ENCODE data around the gene TLK1. TPM values are rescaled to one million over a fixed set of nuclear protein-coding genes. Genes with fewer than 3 reads are reported as not detected.

The TLK1 gene
- total and polyA plus RNA-seq, 2 experiments from 2014 or later: 9.2 to 21.8 TPM

- H2AFZ ChIP-seq: no peak overlapping the region
- no peaks in the 10 kb centered on the region for H3K79me2 ChIP-seq
- H3K4me1 ChIP-seq (ENCODE audit: insufficient read depth): no peaks in the 10 kb centered on the region
- no peaks in the 10 kb centered on the region for H3K9me2 ChIP-seq (replicated peaks; ENCODE audit: insufficient read depth)
- DNase-seq (ENCODE audit: low spot score): no peak
- no peak overlapping the region for H3K27ac ChIP-seq
- no peak overlapping the region for H3K4me3 ChIP-seq
- peaks cover 3% of the 10 kb centered on the region for H3K36me3 ChIP-seq (replicated peaks; ENCODE audit: insufficient read depth, low read depth)
- H4K20me1 ChIP-seq (ENCODE audit: insufficient read depth, poor library complexity, severe bottlenecking): no peaks in the 10 kb centered on the region
- TF ChIP-seq EZH2phosphoT487 (IDR thresholded peaks at IDR 0.05; ENCODE audit: low read depth, severe bottlenecking, unreplicated experiment): no peak
- TF ChIP-seq EZH2 (IDR thresholded peaks at IDR 0.05; ENCODE audit: borderline replicate concordance): no peak
- TF ChIP-seq, protein P1, sequence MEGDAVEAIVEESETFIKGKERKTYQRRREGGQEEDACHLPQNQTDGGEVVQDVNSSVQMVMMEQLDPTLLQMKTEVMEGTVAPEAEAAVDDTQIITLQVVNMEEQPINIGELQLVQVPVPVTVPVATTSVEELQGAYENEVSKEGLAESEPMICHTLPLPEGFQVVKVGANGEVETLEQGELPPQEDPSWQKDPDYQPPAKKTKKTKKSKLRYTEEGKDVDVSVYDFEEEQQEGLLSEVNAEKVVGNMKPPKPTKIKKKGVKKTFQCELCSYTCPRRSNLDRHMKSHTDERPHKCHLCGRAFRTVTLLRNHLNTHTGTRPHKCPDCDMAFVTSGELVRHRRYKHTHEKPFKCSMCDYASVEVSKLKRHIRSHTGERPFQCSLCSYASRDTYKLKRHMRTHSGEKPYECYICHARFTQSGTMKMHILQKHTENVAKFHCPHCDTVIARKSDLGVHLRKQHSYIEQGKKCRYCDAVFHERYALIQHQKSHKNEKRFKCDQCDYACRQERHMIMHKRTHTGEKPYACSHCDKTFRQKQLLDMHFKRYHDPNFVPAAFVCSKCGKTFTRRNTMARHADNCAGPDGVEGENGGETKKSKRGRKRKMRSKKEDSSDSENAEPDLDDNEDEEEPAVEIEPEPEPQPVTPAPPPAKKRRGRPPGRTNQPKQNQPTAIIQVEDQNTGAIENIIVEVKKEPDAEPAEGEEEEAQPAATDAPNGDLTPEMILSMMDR (IDR thresholded peaks at IDR 0.05; ENCODE audit: poor library complexity): peak; percentile 17
- H3K9me3 ChIP-seq (ENCODE audit: low read depth): no peaks in the 10 kb centered on the region
- H3K4me2 ChIP-seq: no peak overlapping the region
- H3K27me3 ChIP-seq: no peaks in the 10 kb centered on the region
- WGBS (ENCODE audit: low lambda C conversion rate, missing lambda C conversion rate): 90% methylated on average over 13 of the region's 13 CpGs
Measured at GRCh38 chr2:170966648-170967396, 193.9 kb downstream of the TLK1 start.

DNA sequence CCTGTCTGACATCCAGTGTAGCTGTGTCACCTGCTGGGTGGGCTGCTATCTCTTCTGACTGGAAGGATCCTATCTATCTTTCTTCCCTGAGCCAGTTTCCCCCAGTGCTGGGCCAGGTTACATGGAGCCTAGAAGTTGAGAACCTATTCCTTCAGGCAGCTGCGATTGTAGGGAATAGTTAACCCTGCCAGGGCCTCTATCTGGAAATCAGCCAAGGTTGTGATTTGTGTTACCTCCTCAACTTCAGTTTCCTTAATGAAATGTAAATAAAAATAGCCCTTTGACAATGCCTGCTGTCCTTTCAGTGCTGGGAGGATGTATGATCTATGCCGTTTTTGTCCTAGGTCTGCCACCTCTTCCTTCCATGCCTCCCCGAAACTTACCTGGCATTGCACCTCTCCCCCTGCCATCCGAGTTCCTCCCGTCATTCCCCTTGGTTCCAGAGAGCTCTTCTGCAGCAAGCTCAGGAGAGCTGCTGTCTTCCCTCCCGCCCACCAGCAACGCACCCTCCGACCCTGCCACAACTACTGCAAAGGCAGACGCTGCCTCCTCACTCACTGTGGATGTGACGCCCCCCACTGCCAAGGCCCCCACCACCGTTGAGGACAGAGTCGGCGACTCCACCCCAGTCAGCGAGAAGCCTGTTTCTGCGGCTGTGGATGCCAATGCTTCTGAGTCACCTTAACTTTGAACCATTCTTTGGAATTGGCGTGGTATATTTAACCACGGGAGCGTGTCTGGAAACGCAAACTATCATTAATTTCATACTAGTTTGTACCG, 195.1 kb downstream of the TLK1 start:
- Histone ChIP-seq H3K79me2 (no peaks in the 10 kb centered on the region), H2AFZ (no peak overlapping the region), H3K4me2 (no peak overlapping the region), H3K36me3 (replicated peaks; ENCODE audit: insufficient read depth, low read depth) (peaks cover 5% of the 10 kb centered on the region), H3K4me1 (ENCODE audit: insufficient read depth) (no peaks in the 10 kb centered on the region), H3K27ac (no peak overlapping the region), H3K9me3 (ENCODE audit: low read depth) (no peaks in the 10 kb centered on the region), H3K9me2 (replicated peaks; ENCODE audit: insufficient read depth) (no peaks in the 10 kb centered on the region), H3K4me3 (no peak overlapping the region), H3K27me3 (no peaks in the 10 kb centered on the region), H4K20me1 (ENCODE audit: insufficient read depth, poor library complexity, severe bottlenecking) (no peaks in the 10 kb centered on the region)
- WGBS (ENCODE audit: low lambda C conversion rate, missing lambda C conversion rate): 90% methylated on average over 19 of the region's 20 CpGs
- TF ChIP-seq EZH2 (IDR thresholded peaks at IDR 0.05; ENCODE audit: borderline replicate concordance) (no peak), EZH2phosphoT487 (IDR thresholded peaks at IDR 0.05; ENCODE audit: low read depth, severe bottlenecking, unreplicated experiment) (no peak)
- TF ChIP-seq, protein P1 (IDR thresholded peaks at IDR 0.05; ENCODE audit: poor library complexity): no peak
- DNase-seq (ENCODE audit: low spot score): no peak

DNA sequence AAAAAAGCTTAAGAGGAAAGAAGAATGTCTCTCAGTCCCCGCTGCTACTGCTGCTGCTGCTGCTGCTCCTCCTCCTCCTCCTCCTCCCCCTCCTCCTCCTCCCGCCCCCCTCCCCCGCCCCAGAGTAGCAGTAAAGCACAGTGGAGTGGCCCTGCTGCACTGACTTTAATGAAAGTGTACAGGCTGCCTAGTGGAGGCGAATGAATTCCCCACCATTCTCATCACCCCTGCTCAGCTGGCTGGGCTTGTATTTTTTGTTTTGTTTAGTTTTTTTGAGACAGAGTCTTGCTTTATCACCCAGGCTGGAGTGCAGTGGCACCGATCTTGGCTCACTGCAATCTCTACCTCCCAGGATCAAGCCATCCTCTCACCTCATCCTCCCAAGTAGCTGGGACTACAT, 197.3 kb downstream of the TLK1 start:
- no peak for TF ChIP-seq EZH2phosphoT487 (IDR thresholded peaks at IDR 0.05; ENCODE audit: low read depth, severe bottlenecking, unreplicated experiment)
- TF ChIP-seq, protein P1 (IDR thresholded peaks at IDR 0.05; ENCODE audit: poor library complexity): no peak
- no peak for TF ChIP-seq EZH2 (IDR thresholded peaks at IDR 0.05; ENCODE audit: borderline replicate concordance)
- no peaks in the 10 kb centered on the region for H4K20me1 ChIP-seq (ENCODE audit: insufficient read depth, poor library complexity, severe bottlenecking)
- no peak overlapping the region for H3K27ac ChIP-seq
- no peak for DNase-seq (ENCODE audit: low spot score)
- H3K4me2 ChIP-seq: no peak overlapping the region
- peaks cover 10% of the 10 kb centered on the region for H3K36me3 ChIP-seq (replicated peaks; ENCODE audit: insufficient read depth, low read depth)
- H3K4me1 ChIP-seq (ENCODE audit: insufficient read depth): no peaks in the 10 kb centered on the region
- no peaks in the 10 kb centered on the region for H3K79me2 ChIP-seq
- no peak overlapping the region for H3K4me3 ChIP-seq
- no peaks in the 10 kb centered on the region for H3K27me3 ChIP-seq
- H3K9me2 ChIP-seq (replicated peaks; ENCODE audit: insufficient read depth): no peaks in the 10 kb centered on the region
- WGBS (ENCODE audit: low lambda C conversion rate, missing lambda C conversion rate): 100% methylated on average over 2 of the region's 5 CpGs
- H3K9me3 ChIP-seq (ENCODE audit: low read depth): no peaks in the 10 kb centered on the region
- no peak overlapping the region for H2AFZ ChIP-seq
